HG02885 (cell line): ENCODE data around the gene MCM7.

Experiments used
- ATAC-seq: cut with Tn5 transposase; IDR thresholded peaks from one replicate; pipeline ENCODE4 v1.9.1; 2021; ENCODE audit warnings: mild to moderate bottlenecking; ENCODE audit not compliant: unreplicated experiment, poor library complexity

MCM7 gene

GRCh38 chr7:100098913-100099312 lies 2.3 kb downstream of the MCM7 start:
- ATAC-seq: no peak

- ATAC-seq: no peak
Observed at GRCh38 chr7:100095704-100096103, 5.5 kb downstream of the MCM7 start.

GRCh38 chr7:100095289-100095688 lies 5.9 kb downstream of the MCM7 start:
- ATAC-seq: no peak

- ATAC-seq: no peak
Observed at GRCh38 chr7:100093925-100094486, 7.2 kb downstream of the MCM7 start.

GRCh38 chr7:100093498-100093897 lies 7.7 kb downstream of the MCM7 start:
- ATAC-seq: no peak

- no peak for ATAC-seq
Observed at GRCh38 chr7:100093054-100093453, 8.1 kb downstream of the MCM7 start.

- no peak for ATAC-seq
Observed at GRCh38 chr7:100091411-100092181, 9.6 kb downstream of the MCM7 start.

- ATAC-seq: no peak
Observed at GRCh38 chr7:100090527-100091410, 10.4 kb downstream of the MCM7 start.

GRCh38 chr7:100089458-100090196 lies 11.6 kb downstream of the MCM7 start:
- ATAC-seq: no peak

- ATAC-seq: peak; percentile 76
Observed at GRCh38 chr7:100088621-100089457, 12.4 kb downstream of the MCM7 start, which contains the start of gene COPS6. Gene COPS6 (plus strand): TSS chr7:100088969. CDS start chr7:100088991, 22 bp downstream.

GRCh38 chr7:100088095-100088620 lies 13.0 kb downstream of the MCM7 start:
- ATAC-seq: peak; percentile 17

- ATAC-seq: no peak
Observed at GRCh38 chr7:100087055-100087750, 14.0 kb downstream of the MCM7 start.

GRCh38 chr7:100085515-100085914 lies 15.7 kb downstream of the MCM7 start:
- no peak for ATAC-seq

GRCh38 chr7:100082978-100083377 lies 18.2 kb downstream of the MCM7 start:
- no peak for ATAC-seq

- peak; percentile 89 for ATAC-seq
Observed at GRCh38 chr7:100081535-100082102, 19.6 kb downstream of the MCM7 start, which contains the start of gene ZNF3. Gene ZNF3 (minus strand): TSS chr7:100081723. CDS start chr7:100077357, 4,366 bp downstream.

GRCh38 chr7:100080907-100081534 lies 20.2 kb downstream of the MCM7 start:
- no peak for ATAC-seq

- ATAC-seq: no peak
Observed at GRCh38 chr7:100079024-100079560, 22.1 kb downstream of the MCM7 start.
